Lower leg skin (tissue), 3 donors: ENCODE results near the gene POLQ.

ENCODE experiments used
- CTCF ChIP-seq, 3 donors: fragments of 450-650 bp; IDR thresholded peaks; one replicate each; pipeline ENCODE4 v1.5.1; 2016; ENCODE audit warnings: antibody characterized with exemption in 3 of 3, mild to moderate bottlenecking in 3 of 3, moderate library complexity in 2 of 3
- POLR2A ChIP-seq, 2 donors: fragments of 450-650 bp; IDR thresholded peaks; one replicate each; pipeline ENCODE4 v1.6.1; 2016 to 2017; ENCODE audit warnings: antibody characterized with exemption in 2 of 2, mild to moderate bottlenecking in 1 of 2, moderate library complexity in 1 of 2

GRCh38 chr3:121481106-121481880 is 64.5 kb downstream of the POLQ start:
- TF ChIP-seq POLR2A (IDR thresholded peaks at IDR 0.05) (no peak), CTCF (IDR thresholded peaks at IDR 0.05) (no peak)
